C4-2B (cell line): ENCODE measurements around the gene ZNF793.

ENCODE experiments used
- CTCF ChIP-seq: fragments of 450-650 bp; conservative IDR thresholded peaks from 2 replicates; pipeline ENCODE4 v1.5.1; 2017; ENCODE audit warnings: mild to moderate bottlenecking
- ZFX ChIP-seq: fragments of 450-650 bp; IDR thresholded peaks from 2 replicates; pipeline ENCODE4 v1.6.1; 2017

GRCh38 chr19:37492213-37492612, 14.5 kb upstream of the ZNF793 start:
- TF ChIP-seq CTCF, result no peak
- TF ChIP-seq ZFX, result no peak
